Common myeloid progenitor, CD34-positive (primary cell): ENCODE data around the gene PBX3.

Experiments
- CTCF ChIA-PET: fragments of 350-600 bp; sonication (Branson Sonifier 250); formaldehyde crosslinking; loops from one replicate; lab custom pipeline; 2021; ENCODE audit warnings: antibody characterized with exemption; lab: Charles Lee
- POLR2A ChIA-PET: fragments of 350-600 bp; sonication (Branson Sonifier 250); formaldehyde crosslinking; loops from one replicate; lab custom pipeline; 2021; ENCODE audit warnings: antibody characterized with exemption; lab: Charles Lee
- DNase-seq, 3 donors: peaks; one replicate each; pipeline versions ENCODE4 v3.0.0 to v3.0.0-alpha.2; 2013
- H3K27ac ChIP-seq, 2 experiments: 1 replicate in 1 of 2; 2 replicates in 1 of 2; pipeline ENCODE4 v1.7.0; 2013; ENCODE audit warnings: inconsistent platforms in 2 of 2, low read length in 2 of 2, mild to moderate bottlenecking in 2 of 2, low read depth in 1 of 2, moderate library complexity in 1 of 2; ENCODE audit not compliant: severe bottlenecking in 2 of 2, insufficient read depth in 1 of 2, poor library complexity in 1 of 2
- H3K27me3 ChIP-seq, 5 experiments: replicated peaks in 2 of 5; 1 replicate in 3 of 5; 2 replicates in 2 of 5; pipeline versions ENCODE4 v1.6.1 to v1.7.0; 2013; ENCODE audit warnings: low read length in 4 of 5, mild to moderate bottlenecking in 2 of 5, moderate library complexity in 2 of 5, inconsistent platforms in 1 of 5; ENCODE audit not compliant: insufficient read depth in 5 of 5, control insufficient read depth in 4 of 5
- H3K36me3 ChIP-seq, 4 experiments: 1 replicate in 2 of 4; 2 replicates in 2 of 4; pipeline versions ENCODE4 v1.6.1 to v1.7.0; 2013; ENCODE audit warnings: low read length in 3 of 4, control low read depth in 1 of 4, mild to moderate bottlenecking in 1 of 4; ENCODE audit not compliant: control insufficient read depth in 4 of 4, insufficient read depth in 4 of 4
- H3K4me1 ChIP-seq, 4 experiments: 1 replicate in 3 of 4; 2 replicates in 1 of 4; pipeline versions ENCODE4 v1.6.1 to v1.7.1; 2013; ENCODE audit warnings: low read length in 3 of 4, mild to moderate bottlenecking in 3 of 4, control low read depth in 1 of 4, inconsistent platforms in 1 of 4, moderate library complexity in 1 of 4; ENCODE audit not compliant: control insufficient read depth in 4 of 4, insufficient read depth in 4 of 4; ENCODE audit errors: control extremely low read depth in 1 of 4
- H3K4me3 ChIP-seq, 7 experiments: 1 replicate in 4 of 7; 2 replicates in 3 of 7; pipeline versions ENCODE4 v1.5.1 to v1.7.0; 2013; ENCODE audit warnings: mild to moderate bottlenecking in 7 of 7, low read length in 6 of 7, moderate library complexity in 6 of 7, inconsistent platforms in 2 of 7, low read depth in 2 of 7, control low read depth in 1 of 7; ENCODE audit not compliant: insufficient read depth in 4 of 7, control insufficient read depth in 1 of 7; ENCODE audit errors: extremely low read depth in 1 of 7
- H3K9me3 ChIP-seq, 5 experiments: 1 replicate in 4 of 5; 2 replicates in 1 of 5; pipeline versions ENCODE4 v1.6.1 to v1.7.1; 2013; ENCODE audit warnings: low read length in 4 of 5, mild to moderate bottlenecking in 2 of 5, inconsistent platforms in 1 of 5, low read depth in 1 of 5, moderate library complexity in 1 of 5; ENCODE audit not compliant: control insufficient read depth in 4 of 5, insufficient read depth in 2 of 5; ENCODE audit errors: control extremely low read depth in 1 of 5
- WGBS: methylation state at CpG from one replicate; pipeline ENCODE4 v1.1.5; 2013; ENCODE audit not compliant: insufficient coverage; 5-methylcytosine and 5-hydroxymethylcytosine counted together

Gene PBX3

GRCh38 chr9:125949703-125950460, 202.7 kb downstream of the PBX3 start:
- POLR2A ChIA-PET = no interaction called here
- H3K36me3 ChIP-seq = peaks cover 4 to 25% (median 8%) of the 10 kb centered on the region in 4 experiments
- no peak overlapping the region for H3K27ac ChIP-seq
- H3K9me3 ChIP-seq = peaks cover 0 to 17% (median 11%) of the 10 kb centered on the region in 5 experiments
- CTCF ChIA-PET = no interaction called here
- no peaks in the 10 kb centered on the region for H3K27me3 ChIP-seq
- 94% methylated on average over 7 of the region's 9 CpGs for WGBS
- DNase-seq = no peak
- no peak overlapping the region for H3K4me3 ChIP-seq
- no peaks in the 10 kb centered on the region for H3K4me1 ChIP-seq

DNA sequence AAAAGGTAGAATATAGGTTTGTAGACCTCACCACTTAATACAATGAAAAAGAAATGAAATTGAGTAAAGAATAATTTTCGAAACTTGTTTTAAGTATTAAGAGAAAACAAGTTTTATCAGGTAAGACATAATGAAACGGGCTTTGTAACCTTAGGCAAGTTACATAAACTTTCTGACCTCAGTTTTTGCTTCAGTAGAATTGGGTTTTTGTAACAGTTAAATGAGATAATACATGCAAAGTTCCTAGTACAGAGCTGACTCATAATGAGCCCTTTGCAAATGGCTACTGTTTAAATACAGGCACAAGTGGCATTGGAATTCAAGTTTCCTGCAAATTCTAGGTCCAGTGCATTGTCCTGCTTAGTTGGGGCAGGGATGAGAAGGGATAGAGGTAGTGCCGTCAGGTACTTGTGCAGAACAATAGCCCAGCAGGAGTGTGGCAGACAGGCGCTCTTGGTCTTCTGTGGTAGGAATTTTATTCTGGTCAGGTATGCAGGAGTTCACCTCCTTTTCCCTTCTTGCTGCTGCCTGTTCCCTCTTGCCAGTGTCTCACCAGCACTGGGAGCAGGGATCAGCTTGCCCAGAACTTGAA, 203.8 kb downstream of the PBX3 start:
- no peaks in the 10 kb centered on the region for H3K27me3 ChIP-seq
- ChIA-PET POLR2A (no interaction called here), CTCF (interaction anchor here (0.5 kb wide), 1 partner anchor 69 kb away, joined by 3 read pairs; no protein-coding TSS in a partner anchor)

DNA sequence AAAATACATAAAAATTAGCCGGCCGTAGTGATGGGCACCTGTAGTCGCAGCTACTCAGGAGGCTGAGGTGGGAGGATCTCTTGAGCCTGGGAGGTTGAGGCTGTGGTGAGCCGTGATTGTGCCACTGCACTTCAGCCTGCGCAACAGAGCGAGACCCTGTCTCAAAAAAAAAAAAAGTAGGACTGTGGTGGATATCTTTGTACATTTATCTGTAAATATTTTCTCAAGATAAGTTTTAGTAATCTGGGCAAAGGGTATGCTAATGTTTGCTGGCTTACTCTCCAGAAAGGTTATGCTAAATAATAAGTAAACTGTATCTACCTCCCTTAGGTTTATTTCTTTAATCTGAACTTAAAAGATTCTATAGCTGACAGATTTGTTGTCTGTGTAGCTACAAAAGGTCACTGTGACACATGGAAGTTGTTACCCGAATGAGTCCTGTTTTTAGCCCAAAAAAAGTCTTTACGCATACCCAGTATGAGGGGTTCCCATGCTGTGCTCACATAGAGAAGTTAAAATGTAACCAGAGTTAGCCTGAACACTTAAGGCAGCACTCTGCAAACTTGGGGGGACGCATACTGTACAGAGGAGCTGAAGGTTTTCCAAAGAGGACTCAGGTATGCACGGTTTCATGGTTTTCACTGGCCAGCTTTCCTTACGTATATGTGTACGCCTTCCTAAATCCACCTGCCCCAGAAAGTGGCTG, 206.3 kb downstream of the PBX3 start:
- POLR2A ChIA-PET = no interaction called here
- H3K27me3 ChIP-seq = no peaks in the 10 kb centered on the region

More for the DNA sequence above, 203.8 kb downstream of the PBX3 start:
- 100% methylated on average over 4 of the region's 4 CpGs for WGBS
- Histone ChIP-seq H3K9me3 (peaks cover 0 to 9% (median 4%) of the 10 kb centered on the region in 5 experiments), H3K27ac (no peak overlapping the region), H3K4me1 (no peaks in the 10 kb centered on the region), H3K36me3 (peaks cover 3 to 14% (median 3%) of the 10 kb centered on the region in 4 experiments), H3K4me3 (no peak overlapping the region)
- no peak for DNase-seq

GRCh38 chr9:125956102-125956501, 208.9 kb downstream of the PBX3 start:
- WGBS = 100% methylated on average over 2 of the region's 5 CpGs
- H3K36me3 ChIP-seq = peaks cover 2 to 12% (median 6%) of the 10 kb centered on the region in 4 experiments
- no peak overlapping the region for H3K27ac ChIP-seq
- H3K4me1 ChIP-seq = peaks cover 0 to 6% (median 0%) of the 10 kb centered on the region in 4 experiments
- H3K27me3 ChIP-seq = no peaks in the 10 kb centered on the region
- ChIA-PET POLR2A (no interaction called here), CTCF (no interaction called here)
- no peaks in the 10 kb centered on the region for H3K9me3 ChIP-seq
- H3K4me3 ChIP-seq = no peak overlapping the region
- no peak for DNase-seq

More for the DNA sequence above, 206.3 kb downstream of the PBX3 start:
- no peak overlapping the region for H3K4me3 ChIP-seq
- H3K4me1 ChIP-seq = no peaks in the 10 kb centered on the region
- CTCF ChIA-PET = no interaction called here
- H3K9me3 ChIP-seq = no peaks in the 10 kb centered on the region
- no peak overlapping the region for H3K27ac ChIP-seq
- 97% methylated on average over 6 of the region's 12 CpGs for WGBS
- no peak for DNase-seq
- H3K36me3 ChIP-seq = peaks cover 2 to 7% (median 6%) of the 10 kb centered on the region in 4 experiments

- Histone ChIP-seq H3K27ac (no peak overlapping the region), H3K27me3 (no peaks in the 10 kb centered on the region), H3K36me3 (peaks cover 7 to 28% (median 19%) of the 10 kb centered on the region in 4 experiments), H3K4me1 (peaks cover 0 to 7% (median 0%) of the 10 kb centered on the region in 4 experiments), H3K4me3 (no peak overlapping the region), H3K9me3 (no peaks in the 10 kb centered on the region)
- DNase-seq = no peak
- ChIA-PET CTCF (no interaction called here), POLR2A (no interaction called here)
- WGBS = 100% methylated on average over 2 of the region's 3 CpGs
Measured at GRCh38 chr9:125959315-125959714, 212.1 kb downstream of the PBX3 start.

- H3K27me3 ChIP-seq = no peaks in the 10 kb centered on the region
- peaks cover 0 to 7% (median 0%) of the 10 kb centered on the region in 4 experiments for H3K4me1 ChIP-seq
- no peaks in the 10 kb centered on the region for H3K9me3 ChIP-seq
- H3K36me3 ChIP-seq = peaks cover 7 to 36% (median 23%) of the 10 kb centered on the region in 4 experiments
- H3K4me3 ChIP-seq = no peak overlapping the region
- ChIA-PET CTCF (no interaction called here), POLR2A (interaction anchor here (0.5 kb wide), 1 partner anchor 387 kb away, joined by 5 read pairs; no protein-coding TSS in a partner anchor)
- 100% methylated on average over 1 of the region's 6 CpGs for WGBS
- H3K27ac ChIP-seq = no peak overlapping the region
- DNase-seq = no peak
Measured at GRCh38 chr9:125959951-125960619, 212.9 kb downstream of the PBX3 start.
